Epithelial cell of proximal tubule (primary cell): ENCODE data around the gene FASLG. TPM values are rescaled to one million over a fixed set of nuclear protein-coding genes. Genes with fewer than 3 reads are reported as not detected.

Source experiments
- DNase-seq: peaks from one replicate; pipeline ENCODE4 v3.0.0-alpha.2; 2011; ENCODE audit warnings: low read depth
- H3K4me3 ChIP-seq: 2 replicates; pipeline ENCODE4 v1.5.1; 2011; ENCODE audit warnings: low read depth, mild to moderate bottlenecking, low read length
- total RNA-seq: library from RNA; depleted of rRNA; stranded (reverse); fragments of >200 nt; gene quantifications from 2 replicates; pipeline ENCODE4 v1.2.3, GENCODE V29; 2015
- TF ChIP-seq, protein P1 (sequence below): conservative IDR thresholded peaks from 2 replicates; pipeline ENCODE4 v1.5.1; 2012; ENCODE audit warnings: low read depth, mild to moderate bottlenecking, low read length

FASLG gene
- total RNA-seq, 1 donor from 2014 or later = not detected

GRCh38 chr1:172663732-172664131, 4.8 kb downstream of the FASLG start:
- TF ChIP-seq, protein P1, sequence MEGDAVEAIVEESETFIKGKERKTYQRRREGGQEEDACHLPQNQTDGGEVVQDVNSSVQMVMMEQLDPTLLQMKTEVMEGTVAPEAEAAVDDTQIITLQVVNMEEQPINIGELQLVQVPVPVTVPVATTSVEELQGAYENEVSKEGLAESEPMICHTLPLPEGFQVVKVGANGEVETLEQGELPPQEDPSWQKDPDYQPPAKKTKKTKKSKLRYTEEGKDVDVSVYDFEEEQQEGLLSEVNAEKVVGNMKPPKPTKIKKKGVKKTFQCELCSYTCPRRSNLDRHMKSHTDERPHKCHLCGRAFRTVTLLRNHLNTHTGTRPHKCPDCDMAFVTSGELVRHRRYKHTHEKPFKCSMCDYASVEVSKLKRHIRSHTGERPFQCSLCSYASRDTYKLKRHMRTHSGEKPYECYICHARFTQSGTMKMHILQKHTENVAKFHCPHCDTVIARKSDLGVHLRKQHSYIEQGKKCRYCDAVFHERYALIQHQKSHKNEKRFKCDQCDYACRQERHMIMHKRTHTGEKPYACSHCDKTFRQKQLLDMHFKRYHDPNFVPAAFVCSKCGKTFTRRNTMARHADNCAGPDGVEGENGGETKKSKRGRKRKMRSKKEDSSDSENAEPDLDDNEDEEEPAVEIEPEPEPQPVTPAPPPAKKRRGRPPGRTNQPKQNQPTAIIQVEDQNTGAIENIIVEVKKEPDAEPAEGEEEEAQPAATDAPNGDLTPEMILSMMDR = no peak
- no peak for DNase-seq
- no peak overlapping the region for H3K4me3 ChIP-seq

- no peak overlapping the region for H3K4me3 ChIP-seq
- TF ChIP-seq, protein P1 = no peak
- no peak for DNase-seq
Measured at GRCh38 chr1:172668097-172668496, 9.2 kb downstream of the FASLG start.

DNA sequence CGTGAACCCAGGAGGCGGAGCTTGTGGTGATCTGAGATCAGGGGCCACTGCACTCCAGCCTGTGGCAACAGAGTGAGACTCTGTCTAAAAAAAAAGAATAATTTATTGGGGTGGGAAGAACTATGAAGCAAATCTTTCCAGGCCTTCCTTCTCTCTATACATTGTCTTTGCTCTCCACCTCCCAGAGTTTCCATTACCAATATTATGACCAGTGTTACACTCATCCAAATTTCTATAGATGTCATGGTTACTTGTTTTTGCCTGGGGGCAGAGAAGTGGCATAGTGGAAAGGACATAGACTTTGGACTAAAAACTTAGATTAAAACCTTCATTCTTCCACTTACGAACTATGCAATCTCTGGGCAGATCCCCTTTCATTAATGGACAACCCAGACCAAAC, 10.1 kb downstream of the FASLG start:
- H3K4me3 ChIP-seq = no peak overlapping the region
- TF ChIP-seq, protein P1 = no peak
- no peak for DNase-seq

DNA sequence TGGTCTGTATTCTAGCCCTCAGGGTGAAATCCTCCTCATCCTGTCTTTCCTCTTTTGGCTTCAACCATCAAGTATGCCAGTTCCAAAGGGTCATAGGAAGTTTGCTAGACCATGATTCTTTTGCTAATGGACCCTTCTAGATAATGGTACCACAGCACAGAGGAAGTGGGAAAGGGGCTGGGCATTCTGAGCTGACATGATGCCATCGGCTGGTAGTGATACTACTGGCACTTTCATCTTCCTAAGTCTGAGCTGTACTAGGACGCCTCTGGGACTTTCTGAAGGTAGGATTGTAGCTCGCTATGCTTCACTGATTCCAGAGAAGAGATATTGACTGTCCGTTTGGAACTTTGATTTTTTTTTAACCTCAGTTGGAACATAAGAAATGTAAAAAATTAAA, 11.4 kb downstream of the FASLG start:
- TF ChIP-seq, protein P1 = no peak
- DNase-seq = no peak
- no peak overlapping the region for H3K4me3 ChIP-seq

- TF ChIP-seq, protein P1 = no peak
- no peak overlapping the region for H3K4me3 ChIP-seq
- no peak for DNase-seq
Measured at GRCh38 chr1:172670791-172671190, 11.9 kb downstream of the FASLG start.

- peak; percentile 44 for DNase-seq
- H3K4me3 ChIP-seq = no peak overlapping the region
- TF ChIP-seq, protein P1 = no peak
Measured at GRCh38 chr1:172671591-172671990, 12.7 kb downstream of the FASLG start.

GRCh38 chr1:172672720-172673119, 13.8 kb downstream of the FASLG start:
- TF ChIP-seq, protein P1 = no peak
- no peak overlapping the region for H3K4me3 ChIP-seq

More at GRCh38 chr1:172672720-172673119, 13.8 kb downstream of the FASLG start:
- no peak for DNase-seq
